ENCODE results near the gene EMC8.

DNA sequence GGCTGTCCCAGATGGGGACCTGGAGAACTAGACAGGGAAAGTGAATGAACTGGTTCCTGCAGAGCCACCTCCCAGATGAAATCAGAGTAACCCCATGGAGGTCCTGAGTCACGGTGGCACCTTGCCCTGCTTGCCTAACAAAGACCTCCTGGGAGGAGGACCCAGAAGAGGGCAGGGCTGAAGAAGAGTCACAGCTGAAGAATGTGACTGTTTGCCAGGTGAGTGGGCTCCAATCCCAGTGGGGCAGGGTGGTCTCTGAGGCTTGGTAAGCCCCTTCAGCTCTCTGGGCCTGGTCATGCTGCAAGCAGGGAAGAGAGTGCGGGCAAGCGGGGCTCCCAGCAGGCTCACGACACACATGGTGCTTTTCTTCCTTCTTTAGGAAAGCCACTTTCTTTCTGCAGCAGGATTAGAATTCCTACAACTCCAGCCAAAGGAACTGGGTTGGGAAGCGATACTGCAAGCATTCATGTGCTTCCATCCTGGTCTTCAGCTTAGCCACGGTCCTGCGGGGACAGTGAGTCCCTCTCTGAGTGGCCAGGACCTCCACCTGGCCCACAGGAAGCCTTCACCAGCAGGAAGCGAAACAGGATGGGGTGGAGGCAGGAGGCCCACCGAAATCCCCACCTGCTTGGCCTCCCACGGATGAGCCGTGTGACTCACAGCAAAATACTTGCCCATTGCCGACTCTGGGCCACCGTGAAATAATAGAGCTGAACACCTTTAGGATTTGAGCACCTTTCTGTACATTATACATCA lies 52.7 kb downstream of the EMC8 start:
- TF ChIP-seq, protein P1, sequence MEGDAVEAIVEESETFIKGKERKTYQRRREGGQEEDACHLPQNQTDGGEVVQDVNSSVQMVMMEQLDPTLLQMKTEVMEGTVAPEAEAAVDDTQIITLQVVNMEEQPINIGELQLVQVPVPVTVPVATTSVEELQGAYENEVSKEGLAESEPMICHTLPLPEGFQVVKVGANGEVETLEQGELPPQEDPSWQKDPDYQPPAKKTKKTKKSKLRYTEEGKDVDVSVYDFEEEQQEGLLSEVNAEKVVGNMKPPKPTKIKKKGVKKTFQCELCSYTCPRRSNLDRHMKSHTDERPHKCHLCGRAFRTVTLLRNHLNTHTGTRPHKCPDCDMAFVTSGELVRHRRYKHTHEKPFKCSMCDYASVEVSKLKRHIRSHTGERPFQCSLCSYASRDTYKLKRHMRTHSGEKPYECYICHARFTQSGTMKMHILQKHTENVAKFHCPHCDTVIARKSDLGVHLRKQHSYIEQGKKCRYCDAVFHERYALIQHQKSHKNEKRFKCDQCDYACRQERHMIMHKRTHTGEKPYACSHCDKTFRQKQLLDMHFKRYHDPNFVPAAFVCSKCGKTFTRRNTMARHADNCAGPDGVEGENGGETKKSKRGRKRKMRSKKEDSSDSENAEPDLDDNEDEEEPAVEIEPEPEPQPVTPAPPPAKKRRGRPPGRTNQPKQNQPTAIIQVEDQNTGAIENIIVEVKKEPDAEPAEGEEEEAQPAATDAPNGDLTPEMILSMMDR (IDR thresholded peaks at IDR 0.05): no peak
- no peak for TF ChIP-seq POLR2AphosphoS5 (IDR thresholded peaks at IDR 0.05)
